NCI-H146 treated with DMSO at 0.1 percent for 48 hours (cell line): ENCODE data around the gene KLB.
"Not testable (repeated sequence)": the region's sequence is repeated elsewhere in the genome, so short reads cannot be mapped to it uniquely, and the experiment has no call there.

Experiments used
- DNase-seq: peaks from one replicate; lab custom pipeline; 2025; ENCODE audit not compliant: unreplicated experiment; lab: John Stamatoyannopoulos, UW

Gene KLB

DNA sequence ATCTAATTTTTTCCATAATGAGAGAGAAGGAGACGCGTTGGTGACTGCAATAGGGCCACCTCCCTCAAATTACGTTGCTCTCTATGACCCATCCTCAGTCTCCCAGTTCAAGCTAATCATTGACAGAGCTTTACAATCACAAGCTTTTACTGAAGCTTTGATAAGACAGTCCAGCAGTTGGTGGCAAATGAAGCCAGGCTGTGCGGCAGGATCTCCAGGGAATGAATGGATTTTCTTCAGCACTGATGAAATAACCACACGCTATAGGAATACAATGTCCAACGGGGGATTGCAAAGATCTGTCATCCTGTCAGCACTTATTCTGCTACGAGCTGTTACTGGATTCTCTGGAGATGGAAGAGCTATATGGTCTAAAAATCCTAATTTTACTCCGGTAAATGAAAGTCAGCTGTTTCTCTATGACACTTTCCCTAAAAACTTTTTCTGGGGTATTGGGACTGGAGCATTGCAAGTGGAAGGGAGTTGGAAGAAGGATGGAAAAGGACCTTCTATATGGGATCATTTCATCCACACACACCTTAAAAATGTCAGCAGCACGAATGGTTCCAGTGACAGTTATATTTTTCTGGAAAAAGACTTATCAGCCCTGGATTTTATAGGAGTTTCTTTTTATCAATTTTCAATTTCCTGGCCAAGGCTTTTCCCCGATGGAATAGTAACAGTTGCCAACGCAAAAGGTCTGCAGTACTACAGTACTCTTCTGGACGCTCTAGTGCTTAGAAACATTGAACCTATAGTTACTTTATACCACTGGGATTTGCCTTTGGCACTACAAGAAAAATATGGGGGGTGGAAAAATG lies at the start of gene KLB:
KLB (plus strand) TSS at position 168 of the 821 bp plus-strand sequence; CDS start at position 188, 20 bp downstream.
- no peak for DNase-seq

DNA sequence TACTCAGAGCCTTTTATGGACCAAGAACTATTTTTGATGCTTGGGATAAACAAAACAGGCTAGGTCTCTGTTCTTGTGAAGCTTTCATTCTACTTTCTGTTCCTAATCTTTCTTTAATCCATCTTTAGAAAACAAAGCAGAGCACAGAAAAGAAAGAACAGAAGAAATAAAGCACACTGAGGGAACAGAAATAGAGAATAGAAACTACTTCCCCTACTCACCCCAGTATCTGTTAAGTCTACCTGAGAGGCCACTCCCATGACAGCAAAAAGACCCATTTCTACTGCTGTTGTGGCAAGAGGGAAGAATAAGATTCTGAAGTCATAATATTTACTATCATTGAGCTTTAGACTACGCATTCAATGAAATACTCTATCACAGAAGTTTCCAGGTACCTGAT lies 49.7 kb upstream of the KLB start:
- DNase-seq = no peak

DNA sequence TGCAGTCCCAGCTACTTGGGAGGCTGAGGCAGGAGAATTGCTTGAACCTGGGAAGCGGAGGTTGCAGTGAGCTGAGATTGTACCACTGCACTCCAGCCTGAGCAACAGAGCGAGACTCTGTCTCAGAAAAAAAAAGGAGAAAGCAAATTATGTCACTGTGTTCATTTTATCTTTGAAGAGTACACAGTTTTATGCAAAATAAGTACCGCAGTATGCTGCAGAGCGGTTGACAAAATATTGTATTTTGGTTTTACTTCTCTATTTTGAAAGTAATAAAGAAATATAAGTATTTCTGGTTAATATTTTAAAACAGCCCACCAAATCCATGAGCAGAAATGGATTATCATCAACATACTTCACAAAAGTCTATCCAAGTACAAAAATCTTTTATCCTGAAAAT lies 46.1 kb upstream of the KLB start:
- DNase-seq = not testable (repeated sequence)

DNA sequence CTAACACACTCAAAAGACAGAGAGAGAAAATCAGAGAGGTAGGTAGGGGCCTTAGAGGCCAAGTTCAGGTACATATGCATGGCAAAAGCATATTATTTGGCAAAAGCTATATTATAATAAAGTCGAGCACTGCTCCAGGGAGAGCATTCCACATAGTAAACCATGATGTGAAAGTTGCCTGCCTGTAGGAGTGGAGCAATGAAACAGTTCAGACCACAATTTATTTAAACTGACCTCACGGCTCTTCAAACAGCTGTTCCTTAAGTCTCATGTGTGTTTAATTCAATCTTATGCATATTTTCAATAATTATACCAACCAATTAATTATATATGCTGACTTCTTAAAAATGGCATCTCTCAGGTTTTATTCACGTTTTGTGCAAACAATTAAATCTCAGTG lies 43.9 kb upstream of the KLB start:
- DNase-seq = no peak

DNA sequence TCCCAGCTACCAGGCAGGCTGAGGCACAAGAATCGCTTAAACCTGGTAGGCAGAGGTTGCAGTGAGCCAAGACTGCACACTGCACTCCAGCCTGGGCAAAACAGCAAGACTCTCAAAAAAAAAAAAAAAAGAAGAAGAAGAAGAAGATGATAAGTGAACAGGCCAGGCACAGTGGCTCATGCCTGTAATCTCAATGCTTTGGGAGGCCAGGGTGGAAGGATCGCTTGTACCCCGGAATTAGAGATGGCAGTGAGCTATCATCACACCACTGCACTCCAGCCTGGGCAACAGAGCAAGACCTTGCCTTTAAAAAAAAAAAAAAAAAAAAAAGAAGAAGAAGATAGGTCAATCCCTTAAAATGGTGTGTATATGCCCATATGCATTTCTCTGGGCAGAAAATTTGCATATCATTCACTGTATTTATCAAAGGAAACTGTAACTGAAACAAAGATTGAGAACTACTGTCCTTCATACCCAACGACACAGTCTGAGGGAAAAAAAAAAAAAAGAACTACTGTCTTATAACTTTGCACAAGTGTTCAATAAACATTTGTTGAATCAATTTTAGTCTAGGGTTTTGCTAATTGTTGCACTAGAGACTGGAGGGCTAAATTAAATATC lies 42.8 kb upstream of the KLB start:
- DNase-seq = no peak

DNA sequence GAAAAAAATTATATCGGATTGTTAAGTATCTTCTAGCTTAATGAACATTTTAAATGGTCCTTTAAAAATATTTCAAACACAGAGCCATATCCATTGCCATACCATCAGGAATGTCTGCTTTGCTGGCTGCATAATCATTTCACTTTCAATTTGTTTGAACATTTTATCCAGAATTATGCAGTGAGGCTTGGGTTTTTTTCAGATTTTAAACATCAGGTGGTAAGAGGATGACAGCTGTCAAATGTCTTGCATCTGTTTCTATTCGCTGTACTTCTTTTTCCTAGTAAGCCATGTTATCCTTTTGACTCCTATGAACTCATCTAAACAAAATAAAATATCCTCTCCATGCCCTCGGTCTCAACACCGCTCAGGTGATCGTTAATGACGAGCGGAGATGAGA lies 41.4 kb upstream of the KLB start:
- no peak for DNase-seq

DNA sequence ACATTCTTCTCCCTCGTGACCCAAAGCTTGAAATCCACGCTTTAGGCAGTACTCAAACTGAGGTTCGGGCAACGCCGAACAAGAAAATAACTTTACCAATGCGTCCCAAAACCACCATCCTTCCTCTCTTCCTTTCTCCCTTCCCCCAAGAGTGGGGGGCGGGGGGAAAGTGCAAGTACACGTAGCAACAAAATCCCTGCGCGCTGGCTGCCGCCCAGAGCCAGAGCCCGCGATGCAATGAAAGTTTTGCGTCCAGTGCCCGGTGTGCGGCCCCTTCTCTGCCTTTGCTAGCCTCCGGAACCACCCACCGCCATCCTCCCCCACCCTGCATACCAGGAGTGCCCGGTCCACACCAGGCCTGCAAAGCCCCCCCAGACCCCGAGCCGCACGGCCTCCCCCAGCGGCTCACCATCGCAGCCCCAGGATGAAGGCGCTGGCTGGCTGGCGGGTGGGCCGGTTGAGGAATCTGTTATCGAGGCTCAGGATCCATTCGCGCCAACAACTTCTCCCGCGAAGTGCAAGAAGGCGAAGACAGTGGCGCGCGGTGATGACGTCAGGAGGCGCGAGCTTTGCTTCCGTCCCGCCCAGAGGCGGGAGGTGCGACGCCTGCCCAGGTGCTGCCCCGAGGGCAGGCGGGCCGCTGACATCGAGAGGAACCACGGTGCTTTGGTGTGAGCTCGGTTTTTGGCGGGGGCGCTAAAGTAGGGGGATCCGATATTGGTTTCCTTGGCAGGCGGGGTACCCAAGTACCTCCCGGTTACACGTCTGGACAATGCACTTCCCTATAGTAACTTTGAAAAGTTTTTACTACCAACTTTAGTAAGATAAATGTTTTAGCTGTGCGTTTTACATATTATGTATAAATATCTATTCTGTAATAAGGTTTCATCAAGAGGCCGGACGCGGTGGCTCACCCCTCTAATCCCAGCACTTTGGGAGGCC lies 40.6 kb upstream of the KLB start, which contains the start of gene RFC1:
RFC1 (minus strand) TSS at position 533 of the 942 bp plus-strand sequence; CDS start at position 412, 121 bp downstream.
- peak; percentile 63 for DNase-seq

DNA sequence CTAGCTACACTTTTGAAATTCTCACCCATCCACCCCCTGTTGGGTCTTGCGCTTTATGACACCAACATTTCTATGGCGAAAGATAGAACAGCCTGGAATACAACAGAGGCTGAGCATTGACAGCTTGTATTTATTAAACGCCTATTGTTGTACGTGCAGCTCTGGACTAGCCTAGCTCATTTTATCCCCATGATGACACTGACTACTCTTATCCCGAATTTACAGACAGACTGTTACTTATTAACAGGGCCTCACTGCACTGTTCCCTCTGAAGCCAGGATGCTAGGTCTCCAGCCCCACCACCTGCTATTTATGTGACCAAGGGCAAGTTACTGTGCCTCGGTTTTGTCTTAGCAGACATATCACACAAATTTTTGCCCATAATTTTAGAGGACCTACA lies 39.6 kb upstream of the KLB start:
- DNase-seq = no peak

DNA sequence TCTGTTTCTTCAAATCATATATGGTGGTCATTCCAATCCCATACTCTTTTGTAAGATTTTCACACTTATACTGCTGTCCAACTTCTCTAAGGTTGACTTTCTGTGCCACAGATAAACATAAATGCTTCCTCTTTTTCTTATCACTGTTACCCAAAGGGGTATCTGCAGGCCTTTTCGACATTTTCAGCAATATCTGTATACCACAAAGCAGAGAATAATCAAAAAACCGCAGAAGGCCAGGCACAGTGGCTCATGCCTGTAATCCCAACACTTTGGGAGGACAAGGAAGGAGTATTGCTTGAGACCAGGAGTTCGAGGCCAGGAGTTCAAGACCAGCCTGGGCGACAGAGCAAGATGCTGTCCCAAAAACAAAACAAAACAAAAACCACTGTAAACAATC lies 37.4 kb upstream of the KLB start:
- no peak for DNase-seq

DNA sequence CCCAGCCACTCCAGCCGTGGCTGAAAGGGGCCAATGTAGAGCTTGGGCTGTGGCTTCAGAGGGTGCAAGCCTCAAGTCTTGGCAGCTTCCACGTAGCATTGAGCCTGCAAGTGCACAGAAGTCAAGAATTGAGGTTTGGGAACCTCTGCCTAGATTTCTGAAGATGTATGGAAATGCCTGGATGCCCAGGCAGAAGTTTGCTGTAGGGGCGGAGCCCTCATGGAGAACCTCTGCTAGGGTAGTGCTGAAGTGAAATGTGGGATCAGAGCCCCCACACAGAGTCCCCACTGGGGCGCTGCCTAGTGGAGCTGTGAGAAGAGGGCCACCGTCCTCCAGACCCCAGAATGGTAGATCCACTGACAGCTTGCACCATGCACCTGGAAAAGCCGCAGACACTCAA lies 35.5 kb upstream of the KLB start:
- DNase-seq = not testable (repeated sequence)

DNA sequence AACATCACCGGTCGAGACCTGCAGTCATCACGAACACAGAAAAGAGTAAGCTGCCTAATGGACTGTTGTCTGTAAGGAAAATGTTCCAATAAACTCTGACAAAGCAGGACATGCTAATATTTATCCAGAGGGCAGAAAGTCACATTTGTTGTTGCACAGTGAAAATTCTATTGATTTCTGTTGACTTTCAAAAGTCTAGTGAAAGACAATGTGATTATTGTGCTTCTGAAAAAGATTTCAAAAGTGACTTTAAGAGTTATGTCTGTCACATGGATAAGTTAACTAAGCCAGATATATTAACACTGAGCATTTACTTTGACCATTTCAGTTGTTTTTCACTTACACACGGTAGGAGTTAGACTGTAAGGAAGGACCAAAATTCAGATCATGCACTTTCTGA lies 31.3 kb upstream of the KLB start:
- DNase-seq = no peak

DNA sequence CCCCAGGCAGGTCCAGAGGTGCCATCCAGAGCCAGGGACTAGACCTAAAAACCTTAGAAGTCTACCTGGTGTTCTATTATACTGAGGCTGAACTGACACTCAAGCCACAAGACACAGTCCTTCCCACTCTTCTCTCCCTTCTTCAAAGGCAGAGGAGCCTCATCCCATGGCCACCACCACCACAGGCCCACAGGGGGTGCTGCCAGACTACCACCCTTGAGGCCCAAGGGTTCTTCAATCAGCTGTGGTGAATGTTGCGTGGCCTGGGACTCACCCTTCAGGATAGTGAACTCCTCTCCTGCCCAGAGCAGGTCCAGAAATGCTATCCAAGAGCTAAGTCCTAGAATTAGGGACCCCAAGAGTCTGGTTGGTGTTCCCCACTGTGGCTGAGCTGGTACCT lies 23.0 kb upstream of the KLB start:
- DNase-seq = no peak

DNA sequence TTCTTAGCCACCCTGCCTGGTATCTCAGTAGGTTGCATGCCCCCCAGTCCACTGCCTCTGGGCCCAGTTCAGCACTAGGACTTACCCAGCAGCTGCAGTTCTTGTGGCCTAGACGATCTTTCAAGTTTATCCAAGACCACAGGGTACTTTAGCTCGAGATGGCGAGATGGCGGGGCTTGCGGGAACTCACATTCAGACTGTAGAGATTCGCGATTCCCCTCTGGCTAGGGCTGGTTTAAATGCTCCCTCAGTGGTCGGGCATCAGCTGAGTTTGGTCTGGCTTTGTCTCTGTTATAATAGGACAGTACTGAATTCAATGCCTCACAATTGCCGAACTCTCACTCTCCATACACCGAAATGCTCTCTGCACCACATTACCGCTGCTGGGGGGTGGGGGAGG lies 22.2 kb upstream of the KLB start:
- no peak for DNase-seq

DNA sequence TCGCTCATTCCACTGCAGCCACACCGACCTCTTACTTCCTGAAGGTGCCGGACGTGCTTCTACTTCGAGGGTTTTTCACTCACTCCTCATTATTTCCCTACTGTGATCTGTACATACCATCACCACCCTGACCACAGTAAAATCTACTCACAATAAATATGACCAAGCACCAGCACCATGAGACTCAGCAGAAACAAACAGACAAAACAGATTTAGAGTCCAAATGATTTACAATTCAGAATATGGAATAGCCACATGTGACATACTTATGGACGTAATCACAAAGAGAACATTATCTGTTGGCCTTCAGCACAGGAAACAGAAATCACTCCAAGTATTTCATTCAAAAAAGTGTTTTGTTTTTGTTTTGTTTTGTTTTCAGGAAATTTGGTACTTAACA lies 16.1 kb upstream of the KLB start:
- DNase-seq = no peak

DNA sequence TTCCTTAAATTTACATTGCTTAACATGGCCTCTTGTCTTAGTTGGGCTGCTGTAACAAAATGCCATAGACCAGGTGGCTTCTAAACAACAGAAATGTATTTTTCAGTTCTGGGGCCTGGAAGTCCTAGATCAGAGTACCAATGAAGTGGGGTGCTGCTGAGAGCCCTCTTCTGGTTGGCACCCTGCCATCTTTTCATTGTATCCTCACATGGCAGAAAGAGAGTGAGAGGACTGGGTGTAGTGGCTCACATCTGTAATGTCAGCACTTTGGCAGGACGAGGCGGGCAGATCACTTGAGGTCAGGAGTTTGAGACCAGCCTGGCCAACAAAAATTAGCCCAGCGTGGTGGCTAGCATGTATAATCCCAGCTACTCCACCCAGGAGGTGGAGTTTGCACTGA lies 12.0 kb upstream of the KLB start:
- DNase-seq = no peak

DNA sequence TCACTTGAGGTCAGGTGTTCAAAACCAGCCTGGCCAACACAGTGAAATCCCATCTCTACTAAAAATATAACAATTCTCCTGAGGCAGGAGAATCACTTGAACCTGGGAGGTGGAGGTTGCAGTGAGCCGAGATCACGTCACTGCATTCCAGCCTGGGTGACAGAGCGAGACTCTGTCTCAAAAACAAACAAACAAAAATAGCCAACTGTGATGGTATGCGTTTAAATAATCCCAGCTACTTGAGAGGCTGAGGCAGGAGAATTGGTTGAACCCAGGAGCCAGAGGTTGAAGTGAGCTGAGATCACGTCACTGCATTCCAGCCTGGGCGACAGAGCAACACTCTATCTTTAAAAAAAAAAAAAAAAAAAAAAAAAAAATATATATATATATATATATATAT lies 5.1 kb upstream of the KLB start:
- not testable (repeated sequence) for DNase-seq

DNA sequence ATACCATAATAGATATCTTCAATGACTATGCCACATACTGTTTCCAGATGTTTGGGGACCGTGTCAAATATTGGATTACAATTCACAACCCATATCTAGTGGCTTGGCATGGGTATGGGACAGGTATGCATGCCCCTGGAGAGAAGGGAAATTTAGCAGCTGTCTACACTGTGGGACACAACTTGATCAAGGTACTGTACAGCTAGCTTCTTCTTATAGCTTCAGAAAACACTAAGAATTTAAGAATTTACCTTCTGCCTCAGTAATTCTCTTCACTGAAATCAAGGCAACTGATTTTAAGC lies 805 bp downstream of the KLB start:
- no peak for DNase-seq

DNA sequence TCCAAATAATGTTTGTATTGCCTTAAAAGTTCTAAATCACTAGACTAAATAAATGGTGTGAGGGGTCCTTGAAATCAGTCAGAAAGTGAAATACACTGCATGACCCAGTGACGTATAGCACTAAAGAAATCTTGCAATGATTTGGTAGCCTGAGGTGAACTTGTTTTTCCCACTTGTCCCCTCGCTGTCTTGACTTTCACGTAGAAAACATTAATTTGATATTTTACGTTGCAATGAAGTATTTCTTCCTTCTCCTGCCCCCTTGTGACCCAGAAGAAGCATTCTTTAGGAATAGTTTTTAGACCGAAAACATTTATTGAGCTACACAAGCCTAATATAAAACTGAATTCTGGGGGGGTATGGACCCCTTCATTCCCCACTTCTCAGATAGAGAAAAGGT lies 3.7 kb downstream of the KLB start:
- DNase-seq = no peak

DNA sequence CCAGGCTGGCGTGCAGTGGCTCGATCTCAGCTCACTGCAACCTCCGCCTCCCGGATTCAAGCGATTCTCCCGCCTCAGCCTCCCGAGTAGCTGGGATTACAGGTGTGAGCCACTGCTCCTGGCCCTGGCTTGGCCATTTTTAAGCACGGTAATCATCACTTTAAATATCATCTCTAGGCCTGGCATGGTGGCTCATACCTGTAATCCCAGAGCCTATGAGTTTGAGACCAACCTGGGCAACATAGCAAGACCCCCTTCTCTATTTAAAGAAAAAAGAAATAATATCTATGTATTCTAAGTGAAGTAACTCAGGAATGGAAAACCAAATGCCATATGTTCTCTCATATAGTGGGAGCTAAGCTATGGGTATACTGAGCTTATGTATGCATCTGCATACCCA lies 4.8 kb downstream of the KLB start:
- DNase-seq = not testable (repeated sequence)

DNA sequence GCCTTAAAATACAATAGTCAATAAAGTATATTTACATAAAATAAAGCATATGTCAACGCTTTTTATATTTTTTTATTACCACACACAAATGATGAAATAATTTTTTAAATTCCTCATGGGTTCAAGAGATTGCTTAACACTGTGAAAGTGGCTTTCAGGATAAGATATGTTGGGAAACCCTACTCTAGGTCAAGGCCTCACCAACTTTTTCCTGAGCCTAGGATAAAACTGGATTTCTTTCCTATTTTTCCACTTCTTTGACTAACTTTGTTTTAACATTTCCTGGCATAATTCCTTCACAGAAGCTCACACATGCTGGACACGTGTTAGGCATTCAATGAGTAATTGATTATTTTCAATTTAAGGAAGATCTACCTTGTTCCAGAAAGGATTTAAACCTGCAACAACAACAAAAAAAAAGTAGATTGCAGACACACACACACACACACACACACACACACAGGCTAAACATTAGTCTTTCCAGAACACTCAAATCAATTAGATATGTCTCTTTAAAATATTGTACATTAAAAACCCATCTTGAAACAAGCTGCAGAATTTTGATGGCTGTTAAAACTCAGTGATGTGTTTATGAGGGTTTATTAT lies 9.1 kb downstream of the KLB start:
- DNase-seq = no peak

DNA sequence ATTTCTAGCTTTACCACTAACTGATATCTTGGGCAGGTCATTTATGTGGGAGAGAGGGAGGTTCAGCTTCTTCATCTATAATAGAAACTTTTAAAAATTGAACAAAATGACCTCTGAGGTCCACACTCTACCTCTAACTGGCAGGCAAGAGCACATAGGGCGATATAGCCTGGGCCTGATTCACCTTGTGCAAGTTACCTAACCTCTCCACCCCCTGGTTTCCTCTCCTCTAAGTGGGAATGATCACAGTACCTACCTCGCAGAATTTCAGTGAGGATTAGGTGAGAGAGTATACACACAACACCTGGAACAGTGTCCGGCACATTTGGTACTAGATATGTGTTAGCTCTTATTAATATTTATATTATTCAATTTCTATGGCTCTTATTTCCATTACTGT lies 15.5 kb downstream of the KLB start:
- no peak for DNase-seq
